OCI-LY1 (cell line): ENCODE data around the gene ULK4.
A peak's percentile ranks its signal among the peaks of the same experiment; 100 is the strongest.

ENCODE experiments used
- H2AFZ ChIP-seq: fragments of 200-600 bp; sonication (generic), shearing (Covaris generic); 2 replicates; pipeline ENCODE4 v1.6.0; 2014; ENCODE audit warnings: antibody characterized with exemption, mild to moderate bottlenecking, low read length
- H3F3A ChIP-seq: fragments of 200-600 bp; sonication (generic), shearing (Covaris generic); 2 replicates; pipeline ENCODE4 v1.6.0; 2014; ENCODE audit warnings: mild to moderate bottlenecking, antibody characterized with exemption, low read length, moderate library complexity; ENCODE audit not compliant: insufficient read depth
- H3K27ac ChIP-seq: fragments of 200-600 bp; sonication (generic); 2 replicates; pipeline ENCODE4 v1.5.1; 2014; ENCODE audit warnings: low read length, mixed run types, mild to moderate bottlenecking, low read depth; ENCODE audit not compliant: poor library complexity, severe bottlenecking
- H3K27me3 ChIP-seq: fragments of 200-600 bp; sonication (generic); 2 replicates; pipeline ENCODE4 v1.6.0; 2014; ENCODE audit warnings: antibody characterized with exemption, mild to moderate bottlenecking, low read length, moderate library complexity; ENCODE audit not compliant: insufficient read depth
- H3K36me3 ChIP-seq: fragments of 200-600 bp; sonication (generic); 2 replicates; pipeline ENCODE4 v1.6.1; 2014; ENCODE audit warnings: mild to moderate bottlenecking, antibody characterized with exemption, low read length, moderate library complexity, mixed read lengths; ENCODE audit not compliant: insufficient read depth
- H3K4me1 ChIP-seq: fragments of 200-600 bp; sonication (generic); 2 replicates; pipeline ENCODE4 v1.5.1; 2014; ENCODE audit warnings: mild to moderate bottlenecking, low read length, moderate library complexity; ENCODE audit not compliant: insufficient read depth, severe bottlenecking
- H3K4me2 ChIP-seq: fragments of 200-600 bp; sonication (generic), shearing (Covaris generic); 2 replicates; pipeline ENCODE4 v1.6.1; 2014; ENCODE audit warnings: low read length
- H3K4me3 ChIP-seq: fragments of 200-600 bp; sonication (generic); 2 replicates; pipeline ENCODE4 v1.5.1; 2014; ENCODE audit warnings: low read length, low read depth, mild to moderate bottlenecking, mixed read lengths; ENCODE audit not compliant: poor library complexity, severe bottlenecking
- H3K79me2 ChIP-seq: fragments of 200-600 bp; shearing (Covaris generic); 2 replicates; pipeline ENCODE4 v1.6.1; 2016; ENCODE audit warnings: mixed run types, low read length, mixed read lengths; ENCODE audit not compliant: insufficient read depth
- H3K9ac ChIP-seq: fragments of 200-600 bp; sonication (generic), shearing (Covaris generic); 2 replicates; pipeline ENCODE4 v1.6.1; 2014; ENCODE audit warnings: mild to moderate bottlenecking, low read length, mixed read lengths
- H3K9me2 ChIP-seq: fragments of 200-600 bp; sonication (generic), shearing (Covaris generic); 2 replicates; pipeline ENCODE4 v1.6.1; 2014; ENCODE audit warnings: low read depth, mild to moderate bottlenecking, low read length, mixed read lengths
- H3K9me3 ChIP-seq: fragments of 200-600 bp; shearing (Covaris generic); 2 replicates; pipeline ENCODE4 v1.6.1; 2014; ENCODE audit warnings: low read length, mixed read lengths
- H4K20me1 ChIP-seq: fragments of 200-600 bp; sonication (generic), shearing (Covaris generic); 2 replicates; pipeline ENCODE4 v1.6.0; 2016; ENCODE audit warnings: mild to moderate bottlenecking, low read length; ENCODE audit not compliant: insufficient read depth
- CTCF ChIP-seq: fragments of 200-600 bp; sonication (generic), shearing (Covaris generic); IDR thresholded peaks from 2 replicates; pipeline ENCODE4 v1.5.1; 2017; ENCODE audit warnings: mild to moderate bottlenecking, antibody characterized with exemption, low read length, moderate library complexity, mixed read lengths
- EZH2 ChIP-seq: fragments of 200-600 bp; sonication (generic), shearing (Covaris generic); IDR thresholded peaks from 2 replicates; pipeline ENCODE4 v1.8.0; 2017; ENCODE audit warnings: borderline replicate concordance, mixed run types, mild to moderate bottlenecking, antibody characterized with exemption, low read length, moderate library complexity, mixed read lengths

ULK4 gene

GRCh38 chr3:41961751-41962679 is at the start of gene ULK4:
TSS of gene ULK4 (minus strand) at chr3:41962103. CDS start at chr3:41954759, 7,344 bp downstream.
- Histone ChIP-seq H3K4me2 (peak within 1 kb of the TSS; percentile 74), H4K20me1 (no peaks in the 10 kb centered on the region), H3K27ac (peak within 1 kb of the TSS; percentile 15)

GRCh38 chr3:42010530-42010929 is 48.6 kb upstream of the ULK4 start:
- Histone ChIP-seq H3K9ac (no peak overlapping the region), H3K4me3 (no peak overlapping the region), H4K20me1 (no peaks in the 10 kb centered on the region), H3K9me2 (no peaks in the 10 kb centered on the region), H2AFZ (no peak overlapping the region), H3K36me3 (no peaks in the 10 kb centered on the region; the same call in 1 of the 2 replicates), H3K4me2 (no peak overlapping the region), H3K9me3 (no peaks in the 10 kb centered on the region), H3K27me3 (no peaks in the 10 kb centered on the region), H3F3A (no peaks in the 10 kb centered on the region), H3K27ac (peak overlapping the region; percentile 33), H3K79me2 (peaks cover 15% of the 10 kb centered on the region), H3K4me1 (peaks cover 42% of the 10 kb centered on the region)
- TF ChIP-seq EZH2 (no peak), CTCF (no peak)

More at GRCh38 chr3:41961751-41962679, at the start of gene ULK4:
- no peaks in the 10 kb centered on the region for H3K36me3 ChIP-seq
- no peaks in the 10 kb centered on the region for H3F3A ChIP-seq
- H3K9ac ChIP-seq = peak within 1 kb of the TSS; percentile 73
- H3K79me2 ChIP-seq = no peaks in the 10 kb centered on the region
- peaks cover 13% of the 10 kb centered on the region for H3K4me1 ChIP-seq
- H3K9me2 ChIP-seq = no peaks in the 10 kb centered on the region
- peak within 1 kb of the TSS; percentile 76 for H2AFZ ChIP-seq
- H3K9me3 ChIP-seq = no peaks in the 10 kb centered on the region
- H3K4me3 ChIP-seq = peak within 1 kb of the TSS; percentile 97
- H3K27me3 ChIP-seq = no peaks in the 10 kb centered on the region
- no peak for TF ChIP-seq CTCF
- TF ChIP-seq EZH2 = no peak

GRCh38 chr3:42009456-42009855 is 47.6 kb upstream of the ULK4 start:
- Histone ChIP-seq H3K9ac (no peak overlapping the region), H3K79me2 (peaks cover 4% of the 10 kb centered on the region; the same call in 1 of the 2 replicates), H3K4me1 (peaks cover 34% of the 10 kb centered on the region)

More at GRCh38 chr3:42009456-42009855, 47.6 kb upstream of the ULK4 start:
- no peak overlapping the region for H3K27ac ChIP-seq
- H3F3A ChIP-seq = no peaks in the 10 kb centered on the region
- no peaks in the 10 kb centered on the region for H3K36me3 ChIP-seq
- H3K9me2 ChIP-seq = no peaks in the 10 kb centered on the region
- TF ChIP-seq CTCF (no peak), EZH2 (no peak)
- no peak overlapping the region for H2AFZ ChIP-seq
- no peaks in the 10 kb centered on the region for H3K9me3 ChIP-seq
- no peaks in the 10 kb centered on the region for H3K27me3 ChIP-seq
- no peak overlapping the region for H3K4me2 ChIP-seq
- no peak overlapping the region for H3K4me3 ChIP-seq
- no peaks in the 10 kb centered on the region for H4K20me1 ChIP-seq
